Measurements from ENCODE around the gene CEP83. TPM values are rescaled to one million over a fixed set of nuclear protein-coding genes. Genes with fewer than 3 reads are reported as not detected.
A peak's percentile ranks its signal among the peaks of the same experiment; 100 is the strongest.

The CEP83 gene
- total RNA-seq, 2 experiments from 2014 or later: 14.0 to 17.1 TPM

DNA sequence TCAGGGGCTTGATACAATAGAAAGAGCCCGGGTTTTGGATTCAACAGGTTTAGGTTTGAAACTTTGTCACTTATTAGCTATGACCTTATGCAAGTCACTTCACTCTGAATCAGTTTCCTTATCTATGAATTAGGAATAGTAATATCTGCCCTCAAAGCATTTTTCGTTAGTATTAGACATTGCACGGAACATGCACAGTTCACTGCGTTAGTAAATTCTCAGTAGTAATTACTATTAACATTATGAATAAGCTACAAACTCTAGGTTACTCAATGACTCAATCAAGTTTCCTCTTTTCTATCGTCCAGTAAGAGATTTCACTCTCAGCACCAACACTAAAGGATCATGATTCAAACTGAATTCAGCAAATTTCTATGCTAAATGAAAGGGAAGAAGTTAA, 150.3 kb downstream of the CEP83 start:
- CTCF ChIA-PET: interaction anchor here (0.5 kb wide), 1 partner anchor 44 kb away, joined by 3 read pairs; no protein-coding TSS in a partner anchor
- Mint-ChIP-seq H3K27me3 (no peaks in the 10 kb centered on the region), H3K9me3 (no peaks in the 10 kb centered on the region), H3K27ac (no peak overlapping the region), H3K4me3 (no peak overlapping the region), H3K36me3 (ENCODE audit: low read depth) (peaks cover 66% of the 10 kb centered on the region), H3K4me1 (peaks cover 31% of the 10 kb centered on the region)
- no peak for DNase-seq
- POLR2A ChIA-PET: no interaction called here

DNA sequence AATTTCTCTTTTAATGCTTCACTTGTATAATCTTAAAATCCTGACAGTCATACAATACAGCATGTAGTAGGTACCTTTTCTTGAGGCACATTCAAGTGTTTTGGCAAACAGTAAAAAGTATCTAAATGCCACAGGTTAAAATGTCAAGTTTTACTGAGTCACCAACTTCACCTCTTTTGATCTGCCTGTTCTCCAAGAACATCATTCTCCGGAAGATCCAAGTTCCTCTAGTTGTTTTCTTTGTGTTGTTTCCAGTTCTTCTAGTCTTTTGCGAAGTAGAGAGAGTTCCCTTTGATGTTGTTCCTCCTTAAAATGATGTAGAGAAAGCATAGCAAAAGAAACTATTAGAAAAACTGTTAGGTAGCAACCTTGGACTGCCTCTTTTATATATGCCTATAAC, 151.1 kb downstream of the CEP83 start:
- H3K27ac Mint-ChIP-seq: no peak overlapping the region
- H3K27me3 Mint-ChIP-seq: no peaks in the 10 kb centered on the region
- peaks cover 39% of the 10 kb centered on the region for H3K4me1 Mint-ChIP-seq
- ChIA-PET CTCF (no interaction called here), POLR2A (no interaction called here)
- H3K4me3 Mint-ChIP-seq: no peak overlapping the region
- H3K36me3 Mint-ChIP-seq (ENCODE audit: low read depth): peaks cover 71% of the 10 kb centered on the region
- no peak for DNase-seq
- no peaks in the 10 kb centered on the region for H3K9me3 Mint-ChIP-seq

DNA sequence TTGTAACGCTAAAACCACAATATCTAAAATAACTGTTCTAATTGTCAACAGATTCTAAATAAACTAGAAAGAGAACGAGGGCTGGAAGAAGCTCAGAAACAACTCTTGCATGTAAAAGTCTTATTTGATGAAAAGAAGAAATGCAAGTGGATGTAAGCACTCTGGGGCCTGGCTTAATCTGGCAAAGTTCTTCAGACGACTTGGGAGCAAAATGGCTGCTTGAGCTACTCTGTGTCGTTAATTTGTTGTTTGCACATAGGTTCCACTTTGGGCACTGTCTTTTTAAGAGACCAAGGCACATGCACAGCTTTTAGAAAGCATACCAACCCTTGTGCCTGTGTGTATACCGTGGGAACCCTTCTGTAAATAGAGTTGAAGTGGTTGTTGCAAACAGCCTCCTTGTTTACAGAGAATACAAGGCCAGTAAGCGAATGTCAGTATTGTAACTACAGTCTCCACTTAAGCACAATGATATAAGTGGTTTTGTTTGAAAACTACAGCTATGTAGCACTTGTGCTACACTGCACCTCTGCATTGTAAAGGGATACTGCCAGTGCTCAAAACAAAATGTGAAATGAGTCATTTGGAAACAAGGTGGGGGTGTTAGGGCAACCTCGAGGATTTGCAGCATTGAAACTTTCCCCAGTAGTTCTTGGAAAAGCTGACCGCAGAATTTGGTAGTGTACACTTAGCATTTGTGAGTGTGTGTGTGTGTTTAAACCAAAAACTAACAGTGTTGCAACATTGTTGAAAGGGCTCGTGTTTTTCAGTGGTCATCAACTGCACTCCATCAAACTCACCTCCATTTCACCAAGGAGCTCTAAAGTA, 154.3 kb downstream of the CEP83 start:
- H3K4me1 Mint-ChIP-seq: peaks cover 52% of the 10 kb centered on the region
- H3K27ac Mint-ChIP-seq: peak overlapping the region; percentile 82
- H3K36me3 Mint-ChIP-seq (ENCODE audit: low read depth): peaks cover 83% of the 10 kb centered on the region
- ChIA-PET CTCF (interaction anchor here (0.6 to 1.7 kb wide), 7 partner anchors 16 to 180 kb away, joined by 3 to 6 read pairs (median 3); no protein-coding TSS in a partner anchor), POLR2A (interaction anchor here (0.6 kb wide), 1 partner anchor 1355 kb away, joined by 3 read pairs; no protein-coding TSS in a partner anchor)
- H3K27me3 Mint-ChIP-seq: no peaks in the 10 kb centered on the region
- no peak overlapping the region for H3K4me3 Mint-ChIP-seq
- no peaks in the 10 kb centered on the region for H3K9me3 Mint-ChIP-seq
- peak; percentile 69 for DNase-seq

DNA sequence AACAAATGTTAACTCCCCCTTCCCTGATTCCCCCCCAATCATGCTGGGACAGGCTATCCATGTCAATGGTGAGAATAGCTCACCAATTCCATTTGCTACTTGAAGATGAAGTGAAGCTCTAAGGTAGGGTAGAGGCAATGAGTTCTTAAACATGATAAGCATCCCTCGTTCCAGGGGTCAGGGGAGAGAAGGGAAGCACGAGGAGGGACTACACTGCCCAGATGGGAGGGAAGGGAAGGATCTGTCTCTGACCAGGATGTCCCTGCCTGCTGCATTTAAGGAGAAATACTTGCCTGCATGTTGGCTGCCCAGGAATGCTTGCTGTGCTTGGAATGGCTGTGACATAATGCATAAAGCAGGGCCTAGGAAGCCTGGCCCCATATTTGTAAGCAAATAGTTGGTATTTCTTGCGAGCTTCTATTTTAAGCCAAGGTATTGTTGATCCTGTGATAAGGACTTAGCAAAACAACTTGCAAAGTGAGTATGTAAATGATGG, 155.1 kb downstream of the CEP83 start:
- ChIA-PET CTCF (interaction anchor here (0.6 to 1.7 kb wide), 7 partner anchors 9 to 180 kb away, joined by 3 to 6 read pairs (median 3); no protein-coding TSS in a partner anchor), POLR2A (interaction anchor here (1.2 kb wide), 1 partner anchor 97 kb away, joined by 3 read pairs; no protein-coding TSS in a partner anchor)
- Mint-ChIP-seq H3K27me3 (no peaks in the 10 kb centered on the region), H3K4me3 (no peak overlapping the region), H3K4me1 (peaks cover 52% of the 10 kb centered on the region), H3K27ac (peak overlapping the region; percentile 82), H3K36me3 (ENCODE audit: low read depth) (peaks cover 87% of the 10 kb centered on the region), H3K9me3 (no peaks in the 10 kb centered on the region)
- no peak for DNase-seq

DNA sequence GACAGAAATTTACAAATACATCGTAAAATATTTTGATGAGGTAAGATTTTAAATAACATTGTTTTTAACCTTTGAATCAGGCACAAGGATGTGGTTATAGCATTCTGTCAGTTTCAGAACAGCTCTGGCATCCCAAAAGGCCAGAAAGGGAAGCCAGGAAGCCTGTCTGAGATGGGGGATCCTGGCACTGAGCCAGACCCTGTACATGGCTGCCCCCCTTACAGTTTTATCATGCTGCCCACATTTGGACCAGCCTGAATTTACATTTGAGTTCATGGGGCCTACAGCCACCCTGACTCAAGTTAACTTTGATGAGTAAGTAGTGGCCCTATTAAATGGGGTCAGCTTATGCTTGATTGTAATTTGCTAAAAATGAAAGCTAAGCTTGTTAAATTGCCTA, 155.7 kb downstream of the CEP83 start:
- Mint-ChIP-seq H3K4me1 (peaks cover 52% of the 10 kb centered on the region), H3K36me3 (ENCODE audit: low read depth) (peaks cover 84% of the 10 kb centered on the region), H3K9me3 (no peaks in the 10 kb centered on the region), H3K4me3 (no peak overlapping the region), H3K27ac (no peak overlapping the region), H3K27me3 (no peaks in the 10 kb centered on the region)
- no peak for DNase-seq
- ChIA-PET CTCF (interaction anchor here (0.6 to 1.6 kb wide), 6 partner anchors 9 to 187 kb away, joined by 3 to 5 read pairs (median 3); no protein-coding TSS in a partner anchor), POLR2A (interaction anchor here (1.2 kb wide), 1 partner anchor 96 kb away, joined by 3 read pairs; no protein-coding TSS in a partner anchor)

DNA sequence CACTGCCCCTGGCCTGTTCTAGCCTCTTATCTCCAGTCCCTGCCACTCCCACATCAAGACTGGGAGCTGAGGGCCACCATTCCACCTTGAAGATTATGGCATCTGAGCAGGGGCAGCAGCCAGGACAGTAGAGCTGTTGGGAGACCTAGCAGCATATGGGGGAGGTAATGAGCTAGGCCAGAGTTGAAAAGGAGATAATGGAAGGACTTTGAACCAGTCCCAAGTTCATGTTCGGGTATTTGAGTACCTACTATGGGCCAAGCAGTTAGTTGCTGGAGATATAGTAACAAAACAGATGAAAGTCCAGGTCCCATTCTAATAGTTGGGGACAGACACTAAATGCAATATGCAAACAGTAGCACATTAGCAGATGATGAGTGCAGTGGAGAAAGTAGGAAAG, 159.8 kb downstream of the CEP83 start:
- peaks cover 83% of the 10 kb centered on the region for H3K36me3 Mint-ChIP-seq (ENCODE audit: low read depth)
- no peaks in the 10 kb centered on the region for H3K9me3 Mint-ChIP-seq
- no peak overlapping the region for H3K4me3 Mint-ChIP-seq
- DNase-seq: no peak
- H3K4me1 Mint-ChIP-seq: peaks cover 25% of the 10 kb centered on the region
- CTCF ChIA-PET: interaction anchor here (0.6 kb wide), 1 partner anchor 19 kb away, joined by 4 read pairs; no protein-coding TSS in a partner anchor
- no peaks in the 10 kb centered on the region for H3K27me3 Mint-ChIP-seq
- H3K27ac Mint-ChIP-seq: no peak overlapping the region
- POLR2A ChIA-PET: no interaction called here

DNA sequence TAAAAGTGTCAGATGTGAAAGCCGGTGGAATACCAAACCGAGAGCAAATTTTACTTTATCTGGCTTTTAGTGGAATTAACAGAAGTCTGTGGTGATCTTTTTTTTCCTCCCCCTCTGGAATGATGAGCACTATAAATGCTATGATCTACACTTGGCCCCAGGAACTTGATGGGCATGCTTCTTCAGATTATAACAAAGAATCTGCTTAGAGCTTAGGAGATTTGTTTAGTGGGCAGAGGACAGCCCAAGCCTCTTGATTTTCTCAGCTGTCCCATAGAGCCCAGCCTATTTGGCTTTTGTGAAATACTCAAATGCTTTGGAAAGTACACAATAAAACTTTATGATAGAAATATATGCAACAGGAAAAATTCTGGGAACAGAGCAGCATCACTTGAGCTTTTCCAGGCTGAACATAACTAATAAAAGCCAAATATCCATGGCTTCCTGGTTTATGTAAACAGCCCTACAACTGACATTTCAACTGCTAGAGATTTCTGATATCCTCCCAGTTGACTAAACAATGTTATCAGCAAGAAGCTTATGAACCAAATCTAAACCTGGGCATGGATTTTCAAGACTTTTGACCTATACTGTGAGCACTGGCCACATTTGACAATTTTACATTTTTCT, 161.7 kb downstream of the CEP83 start:
- H3K27me3 Mint-ChIP-seq: no peaks in the 10 kb centered on the region
- ChIA-PET POLR2A (no interaction called here), CTCF (no interaction called here)
- H3K27ac Mint-ChIP-seq: no peak overlapping the region
- peaks cover 7% of the 10 kb centered on the region for H3K4me1 Mint-ChIP-seq
- DNase-seq: no peak
- H3K9me3 Mint-ChIP-seq: no peaks in the 10 kb centered on the region
- peaks cover 76% of the 10 kb centered on the region for H3K36me3 Mint-ChIP-seq (ENCODE audit: low read depth)
- H3K4me3 Mint-ChIP-seq: no peak overlapping the region

DNA sequence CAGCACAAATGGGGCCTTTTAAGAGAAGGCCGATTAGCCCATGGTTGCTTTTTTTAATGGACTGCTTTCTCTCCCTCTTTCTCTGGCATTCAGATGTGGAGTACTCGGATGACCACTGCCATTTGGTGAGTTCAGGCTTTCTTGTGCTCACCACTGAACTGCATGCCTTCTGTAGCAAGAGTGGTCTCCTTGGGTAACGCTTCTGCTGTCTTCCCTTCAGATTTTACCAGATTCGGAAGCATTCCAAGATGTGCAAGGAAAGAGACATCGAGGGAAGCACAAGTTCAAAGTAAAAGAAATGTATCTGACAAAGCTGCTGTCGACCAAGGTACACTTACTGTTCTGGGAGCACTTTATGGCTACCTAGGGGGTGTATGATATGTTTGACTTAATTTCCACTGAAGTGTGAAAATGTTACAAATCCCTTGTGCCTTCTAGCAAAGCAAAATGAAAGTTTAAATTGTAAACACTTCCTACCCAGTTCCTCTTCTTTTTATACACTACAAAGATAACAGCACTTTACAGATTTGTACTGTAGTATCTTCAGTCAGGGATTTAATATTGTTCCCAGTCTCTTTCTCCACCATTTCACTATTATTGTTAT, 162.5 kb downstream of the CEP83 start:
- CTCF ChIA-PET: no interaction called here
- no peak overlapping the region for H3K4me3 Mint-ChIP-seq
- peaks cover 69% of the 10 kb centered on the region for H3K36me3 Mint-ChIP-seq (ENCODE audit: low read depth)
- POLR2A ChIA-PET: no interaction called here
- H3K9me3 Mint-ChIP-seq: no peaks in the 10 kb centered on the region
- peaks cover 4% of the 10 kb centered on the region for H3K4me1 Mint-ChIP-seq
- H3K27me3 Mint-ChIP-seq: no peaks in the 10 kb centered on the region
- no peak for DNase-seq
- H3K27ac Mint-ChIP-seq: no peak overlapping the region

DNA sequence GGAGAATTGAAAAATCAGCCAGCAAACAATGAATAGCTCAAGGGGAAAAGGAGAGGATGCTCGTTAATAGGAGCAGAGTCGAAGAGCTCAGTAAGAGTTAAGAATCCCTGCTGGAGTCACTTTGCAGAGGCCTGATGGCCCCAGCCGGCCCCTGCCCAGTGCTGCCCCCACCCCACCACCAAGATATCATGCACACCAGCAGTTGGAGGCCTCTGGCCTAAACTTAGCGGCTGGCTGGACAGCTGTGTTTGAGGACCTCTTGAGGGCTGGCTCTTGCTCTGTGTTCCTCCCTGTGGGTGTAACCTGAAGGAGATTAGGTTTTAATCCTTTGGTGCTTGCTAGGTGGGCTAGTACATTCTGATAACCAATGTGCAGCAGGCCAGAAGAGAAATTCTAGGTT, 169.3 kb downstream of the CEP83 start:
- no peaks in the 10 kb centered on the region for H3K4me1 Mint-ChIP-seq
- no peaks in the 10 kb centered on the region for H3K27me3 Mint-ChIP-seq

DNA sequence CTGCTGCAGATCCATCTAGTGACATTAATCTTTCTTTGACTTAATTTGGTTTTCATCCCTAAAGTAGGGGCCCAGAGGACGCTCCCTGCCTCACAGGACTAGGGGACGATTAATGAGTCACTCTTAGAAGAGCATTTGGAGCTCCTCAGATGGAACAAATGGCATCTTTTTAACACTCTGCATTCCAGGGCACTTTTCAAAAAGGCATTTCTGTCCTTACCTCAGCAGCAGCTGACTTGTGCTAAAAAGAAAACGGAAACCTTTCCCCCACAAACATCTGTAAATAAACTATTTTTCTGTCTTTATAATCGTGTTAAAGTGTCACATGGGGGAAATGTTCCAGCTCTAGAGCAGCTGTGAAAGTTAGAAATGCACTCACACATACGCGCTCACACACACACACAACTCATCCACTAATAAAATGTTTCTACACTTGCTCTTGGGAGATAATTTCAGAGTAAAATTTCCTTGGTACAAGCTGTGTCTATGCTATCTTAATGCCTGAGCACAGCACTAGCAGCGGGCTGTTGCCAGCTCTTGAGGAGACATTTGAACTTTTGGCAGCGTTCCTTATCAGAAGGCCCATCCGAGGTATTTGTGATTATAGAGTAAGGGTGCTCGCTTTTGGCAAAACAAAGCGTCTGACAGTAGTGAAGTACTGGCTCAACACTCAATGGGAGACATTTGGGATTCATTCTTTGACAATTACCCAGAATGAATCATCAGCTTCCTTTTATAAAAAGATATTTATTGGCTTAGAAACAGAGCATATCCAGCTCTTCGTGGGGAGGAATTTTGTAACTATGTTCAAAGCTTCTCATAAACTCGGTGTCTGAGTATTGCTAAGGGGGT, 170.0 kb downstream of the CEP83 start:
- no peak for DNase-seq
- no peaks in the 10 kb centered on the region for H3K9me3 Mint-ChIP-seq
- ChIA-PET POLR2A (interaction anchor here (0.6 kb wide), 1 partner anchor 81 kb away, joined by 3 read pairs; no protein-coding TSS in a partner anchor), CTCF (interaction anchor here (1.1 to 2.1 kb wide), 3 partner anchors 9 to 15 kb away, joined by 5 to 9 read pairs (median 6); no protein-coding TSS in a partner anchor)
- no peaks in the 10 kb centered on the region for H3K4me1 Mint-ChIP-seq
- H3K4me3 Mint-ChIP-seq: no peak overlapping the region
- H3K36me3 Mint-ChIP-seq (ENCODE audit: low read depth): peaks cover 26% of the 10 kb centered on the region
- no peak overlapping the region for H3K27ac Mint-ChIP-seq
- no peaks in the 10 kb centered on the region for H3K27me3 Mint-ChIP-seq

More for the DNA sequence above, 169.3 kb downstream of the CEP83 start:
- no peak for DNase-seq
- ChIA-PET POLR2A (interaction anchor here (0.6 kb wide), 1 partner anchor 82 kb away, joined by 3 read pairs; no protein-coding TSS in a partner anchor), CTCF (interaction anchor here (1.4 to 2.1 kb wide), 3 partner anchors 10 to 17 kb away, joined by 3 to 9 read pairs (median 6); no protein-coding TSS in a partner anchor)
- no peaks in the 10 kb centered on the region for H3K9me3 Mint-ChIP-seq
- H3K27ac Mint-ChIP-seq: no peak overlapping the region
- H3K36me3 Mint-ChIP-seq (ENCODE audit: low read depth): peaks cover 28% of the 10 kb centered on the region
- H3K4me3 Mint-ChIP-seq: no peak overlapping the region

DNA sequence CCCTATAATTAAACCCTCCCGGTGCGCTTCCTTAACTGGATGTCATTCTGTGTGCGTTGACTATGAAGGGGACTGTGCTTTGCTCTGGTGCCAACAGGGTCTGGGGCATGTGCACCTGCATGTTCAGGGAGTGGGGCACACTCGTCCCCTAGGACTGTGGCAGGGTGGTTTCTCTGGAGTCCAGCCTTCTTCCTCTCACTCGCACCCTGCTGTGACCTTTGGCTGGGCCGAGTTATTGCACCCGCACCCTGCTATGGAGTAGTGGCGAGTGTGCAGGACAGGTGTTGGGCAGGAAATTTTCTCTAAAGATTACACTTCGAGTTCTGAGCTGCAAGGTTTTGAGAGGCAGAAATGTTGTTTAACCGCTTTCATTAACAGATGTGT, 172.4 kb downstream of the CEP83 start:
- POLR2A ChIA-PET: no interaction called here
- H3K9me3 Mint-ChIP-seq: no peaks in the 10 kb centered on the region
- CTCF ChIA-PET: no interaction called here
- H3K27ac Mint-ChIP-seq: no peak overlapping the region
- peaks cover 40% of the 10 kb centered on the region for H3K36me3 Mint-ChIP-seq (ENCODE audit: low read depth)
- H3K4me3 Mint-ChIP-seq: no peak overlapping the region
- H3K27me3 Mint-ChIP-seq: no peaks in the 10 kb centered on the region
- DNase-seq: no peak
- peaks cover 14% of the 10 kb centered on the region for H3K4me1 Mint-ChIP-seq
